Psoas muscle (tissue), 8 donors: ENCODE measurements around the gene HNRNPA1. TPM values are rescaled to one million over a fixed set of nuclear protein-coding genes. Genes with fewer than 3 reads are reported as not detected.
"Not testable (repeated sequence)": the region's sequence is repeated elsewhere in the genome, so short reads cannot be mapped to it uniquely, and the experiment has no call there.

Experiments
- ATAC-seq, 4 donors: fragments of 200-7000 bp; cut with Tn5 transposase; one replicate each; pipeline ENCODE4 v1.9.1; 2020; ENCODE audit warnings: moderate library complexity in 3 of 4, mild to moderate bottlenecking in 2 of 4
- DNase-seq, 2 donors: peaks; one replicate each; pipeline ENCODE4 v3.0.0-alpha.2; 2020
- H3K27ac ChIP-seq: fragments of 200-600 bp; one replicate; pipeline ENCODE4 v1.8.0; 2022
- H3K27me3 ChIP-seq, 3 donors: fragments of 200-600 bp in 1 of 3; one replicate each; pipeline versions ENCODE4 v1.6.1 to v1.8.0; 2013 to 2022; ENCODE audit warnings: low read length in 2 of 3, mild to moderate bottlenecking in 2 of 3, moderate library complexity in 1 of 3; ENCODE audit not compliant: insufficient read depth in 3 of 3
- H3K36me3 ChIP-seq, 2 donors: fragments of 200-600 bp in 1 of 2; one replicate each; pipeline versions ENCODE4 v1.6.1 to v1.8.0; 2013 to 2022; ENCODE audit warnings: low read depth in 1 of 2, mild to moderate bottlenecking in 1 of 2, moderate library complexity in 1 of 2; ENCODE audit not compliant: insufficient read depth in 1 of 2
- H3K4me1 ChIP-seq: fragments of 200-600 bp; one replicate; pipeline ENCODE4 v1.8.0; 2022
- H3K4me3 ChIP-seq: fragments of 200-600 bp; one replicate; pipeline ENCODE4 v1.8.0; 2022; ENCODE audit warnings: mild to moderate bottlenecking
- H3K9me3 ChIP-seq: fragments of 200-600 bp; one replicate; pipeline ENCODE4 v1.8.0; 2022
- WGBS, 3 donors: extraction: QIAGEN DNeasy Blood & Tissue Kit; methylation state at CpG; one replicate each; pipeline versions ENCODE4 v1.1.6 to v1.1.7; 2013; 5-methylcytosine and 5-hydroxymethylcytosine counted together
- intact Hi-C, 2 donors: fragments of 100-400 bp; cut with DNase I; formaldehyde crosslinking; loops; one replicate each; pipeline versions ENCODE4 v1.11.0 to v1.14.2; 2022
- long read RNA-seq, 2 donors: library from polyadenylated mRNA; unstranded; transcript quantifications; one replicate each; pipeline ENCODE4 v2.0.0, GENCODE V29; 2021
- polyA plus RNA-seq, 3 donors: library from polyadenylated mRNA; stranded (reverse); fragments of 200-250 nt; gene quantifications; one replicate each; pipeline ENCODE4 v1.2.3, GENCODE V29; 2013
- total RNA-seq, 4 donors: library from RNA; stranded (reverse); fragmentation: NEBNext Ultra II Directional in 2 of 4; extraction: Animal tissue kit (Norgen Biotek cat#: 25700) in 2 of 4; gene quantifications; one replicate each; pipeline versions ENCODE4 v1.2.1 to v1.2.4, GENCODE V29; 2021 to 2023
- TF ChIP-seq, protein P1 (sequence below): fragments of 200-600 bp; IDR thresholded peaks from one replicate; pipeline ENCODE4 v1.8.0; 2022; ENCODE audit warnings: antibody characterized with exemption
- donor health status: healthy with polysubstance abuse.
- donor health status: DM: no; HTN: no; CAD: no; lungs with moderate emphysema.
- donor health status: Bipolar disorder and iron deficiency.
- donor health status: healthy.
- donor health status: DM: yes; HTN: yes; CAD: no.
- donor health status: DM: no; HTN: no; CAD: no.
- donor health status: DM: no; HTN: no; CAD: no.
- donor health status: DM: yes; HTN: yes; CAD: no.

HNRNPA1 gene
- 100 to 1,000 TPM; 282 to 601 (median 458) TPM for total RNA-seq
- 100 to 1,000 TPM; 310 to 826 (median 453) TPM for polyA plus RNA-seq
- long read RNA-seq, donor 1, full-length matches to known transcripts, result 397 of 435 reads
- long read RNA-seq, donor 1, partial matches to known transcripts, result 12 of 435 reads
- long read RNA-seq, donor 1, other reads (novel, unspliced or antisense), result 26 of 435 reads
- long read RNA-seq, donor 2, full-length matches to known transcripts, result 835 of 874 reads
- long read RNA-seq, donor 2, partial matches to known transcripts, result 16 of 874 reads
- long read RNA-seq, donor 2, other reads (novel, unspliced or antisense), result 23 of 874 reads

DNA sequence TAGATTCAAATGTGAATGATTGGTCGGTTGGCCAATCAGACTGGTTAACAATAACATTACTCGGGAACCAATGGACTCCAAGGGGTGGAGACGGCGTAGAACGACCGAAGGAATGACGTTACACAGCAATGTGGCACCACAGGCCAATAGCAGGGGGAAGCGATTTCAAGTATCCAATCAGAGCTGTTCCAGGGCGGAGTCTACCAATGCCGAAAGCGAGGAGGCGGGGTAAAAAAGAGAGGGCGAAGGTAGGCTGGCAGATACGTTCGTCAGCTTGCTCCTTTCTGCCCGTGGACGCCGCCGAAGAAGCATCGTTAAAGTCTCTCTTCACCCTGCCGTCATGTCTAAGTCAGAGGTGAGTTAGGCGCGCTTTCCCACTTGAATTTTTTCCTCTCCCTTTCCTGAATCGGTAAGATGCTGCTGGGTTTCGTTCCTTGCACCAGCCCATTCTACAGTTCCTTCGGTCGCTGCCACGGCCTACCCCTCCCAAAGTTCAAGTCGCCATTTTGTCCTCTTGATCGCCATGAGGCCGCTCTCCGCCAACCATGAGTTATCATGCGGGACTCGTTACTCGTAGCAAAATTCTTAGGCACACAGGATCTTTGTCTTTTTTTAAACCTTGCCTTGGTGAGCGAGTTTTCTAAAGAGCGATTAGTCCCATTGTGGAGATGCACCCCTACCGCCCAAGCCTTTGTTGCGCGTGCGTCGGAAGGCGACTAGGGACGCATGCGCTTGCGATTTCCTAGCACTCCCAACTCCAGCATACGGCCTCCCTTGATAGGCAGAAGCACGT, at the start of gene HNRNPA1:
Gene HNRNPA1 (plus strand): TSS at position 259 of the 793 bp plus-strand sequence. CDS start 82 bp downstream, at position 341.
- TF ChIP-seq, protein P1, sequence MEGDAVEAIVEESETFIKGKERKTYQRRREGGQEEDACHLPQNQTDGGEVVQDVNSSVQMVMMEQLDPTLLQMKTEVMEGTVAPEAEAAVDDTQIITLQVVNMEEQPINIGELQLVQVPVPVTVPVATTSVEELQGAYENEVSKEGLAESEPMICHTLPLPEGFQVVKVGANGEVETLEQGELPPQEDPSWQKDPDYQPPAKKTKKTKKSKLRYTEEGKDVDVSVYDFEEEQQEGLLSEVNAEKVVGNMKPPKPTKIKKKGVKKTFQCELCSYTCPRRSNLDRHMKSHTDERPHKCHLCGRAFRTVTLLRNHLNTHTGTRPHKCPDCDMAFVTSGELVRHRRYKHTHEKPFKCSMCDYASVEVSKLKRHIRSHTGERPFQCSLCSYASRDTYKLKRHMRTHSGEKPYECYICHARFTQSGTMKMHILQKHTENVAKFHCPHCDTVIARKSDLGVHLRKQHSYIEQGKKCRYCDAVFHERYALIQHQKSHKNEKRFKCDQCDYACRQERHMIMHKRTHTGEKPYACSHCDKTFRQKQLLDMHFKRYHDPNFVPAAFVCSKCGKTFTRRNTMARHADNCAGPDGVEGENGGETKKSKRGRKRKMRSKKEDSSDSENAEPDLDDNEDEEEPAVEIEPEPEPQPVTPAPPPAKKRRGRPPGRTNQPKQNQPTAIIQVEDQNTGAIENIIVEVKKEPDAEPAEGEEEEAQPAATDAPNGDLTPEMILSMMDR, result no peak
- H3K27ac ChIP-seq, result peak within 1 kb of the TSS; percentile 96
- intact Hi-C loops, result no loop called here
- DNase-seq, result peak; percentile 93 to 96
- H3K36me3 ChIP-seq, result peaks cover 15 to 45% of the 10 kb centered on the region in 2 donors
- ATAC-seq, result peak; percentile 87 to 91 (median 88)
- no peaks in the 10 kb centered on the region for H3K9me3 ChIP-seq
- 0 to 1% (median 0%) methylated on average over 45 to 48 of the region's 48 CpGs for WGBS, 3 donors
- peaks cover 52% of the 10 kb centered on the region for H3K4me1 ChIP-seq
- H3K27me3 ChIP-seq, result no peaks in the 10 kb centered on the region
- H3K4me3 ChIP-seq, result peak within 1 kb of the TSS; percentile 98

DNA sequence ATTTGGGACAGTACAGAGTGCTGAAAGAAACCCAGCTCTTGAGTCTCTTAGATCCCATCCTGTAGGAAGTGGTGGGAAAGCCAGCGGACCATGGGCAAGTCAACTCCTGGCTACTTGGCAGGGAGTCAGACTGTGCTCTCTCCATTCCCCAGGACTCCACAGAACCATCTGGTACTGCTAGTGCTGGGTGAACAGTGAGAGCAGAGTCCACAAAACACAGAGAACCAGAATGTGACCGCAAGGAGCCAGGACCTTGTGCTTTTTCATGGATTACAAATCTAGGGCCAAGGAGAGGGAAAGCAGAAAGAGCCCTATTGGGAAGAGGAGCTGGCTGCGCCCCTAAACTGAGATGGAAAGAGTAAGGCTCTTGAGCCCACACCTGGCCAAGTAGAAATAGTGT, 49.3 kb upstream of the HNRNPA1 start:
- 89 to 90% (median 90%) methylated on average over 3 of the region's 3 CpGs for WGBS, 3 donors
- H3K27ac ChIP-seq, H3K4me3 ChIP-seq, intact Hi-C loops, DNase-seq, ATAC-seq, H3K36me3 ChIP-seq, H3K9me3 ChIP-seq, H3K27me3 ChIP-seq: not testable (repeated sequence)
- peaks cover 17% of the 10 kb centered on the region for H3K4me1 ChIP-seq

DNA sequence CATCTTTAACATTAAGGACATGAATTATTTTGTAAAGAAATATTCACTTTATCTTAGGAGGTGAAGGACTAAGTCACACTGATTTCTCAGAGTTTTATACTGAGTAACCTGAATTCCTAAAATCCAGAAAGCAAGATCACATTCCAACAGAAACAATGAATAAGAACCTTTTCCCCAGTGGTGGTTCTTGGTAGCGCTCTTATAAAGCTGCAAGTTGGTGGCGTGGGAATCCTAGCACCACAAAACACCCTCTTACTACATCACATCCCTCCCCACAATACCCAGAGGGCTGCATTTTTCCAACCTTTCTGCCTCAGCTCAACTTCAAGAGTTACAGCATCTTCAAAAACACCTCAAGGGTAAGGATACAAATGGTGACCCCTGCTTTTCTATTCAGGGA, 47.7 kb upstream of the HNRNPA1 start:
- H3K4me1 ChIP-seq, result peaks cover 17% of the 10 kb centered on the region
- intact Hi-C loops, result no loop called here
- ATAC-seq, result no peak
- DNase-seq, result no peak
- WGBS, 3 donors, result 86 to 100% (median 99%) methylated on average over 2 of the region's 2 CpGs
- no peak overlapping the region for H3K4me3 ChIP-seq
- TF ChIP-seq, protein P1, result no peak
- no peak overlapping the region for H3K27ac ChIP-seq
- no peaks in the 10 kb centered on the region for H3K9me3 ChIP-seq
- H3K27me3 ChIP-seq, result no peaks in the 10 kb centered on the region
- no peaks in the 10 kb centered on the region for H3K36me3 ChIP-seq

DNA sequence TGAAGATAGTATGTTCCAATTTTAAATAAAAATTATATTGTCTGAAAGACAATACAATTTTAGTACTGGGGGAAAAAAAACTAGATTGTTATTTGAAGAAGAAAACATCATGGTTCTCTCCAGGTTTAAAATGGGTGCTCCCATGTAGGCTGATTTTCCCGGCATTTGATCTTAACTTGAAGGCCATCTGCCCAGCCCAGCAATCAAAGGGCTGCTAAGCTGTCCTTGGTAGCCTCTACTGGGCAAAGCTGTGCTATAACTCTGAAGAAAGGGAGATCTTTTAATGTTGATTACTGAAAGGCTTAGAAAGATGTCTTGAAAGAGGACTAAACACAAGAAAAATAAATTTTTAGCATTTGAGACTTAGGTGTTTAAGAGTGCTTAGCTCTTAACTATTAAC, 42.0 kb upstream of the HNRNPA1 start:
- H3K4me1 ChIP-seq, result no peaks in the 10 kb centered on the region
- no peak overlapping the region for H3K4me3 ChIP-seq
- no peak for DNase-seq
- H3K27me3 ChIP-seq, result no peaks in the 10 kb centered on the region
- 88 to 97% (median 90%) methylated on average over 1 of the region's 1 CpG for WGBS, 3 donors
- TF ChIP-seq, protein P1, result no peak
- H3K27ac ChIP-seq, result no peak overlapping the region
- no peaks in the 10 kb centered on the region for H3K9me3 ChIP-seq
- intact Hi-C loops, result no loop called here
- ATAC-seq, result no peak
- H3K36me3 ChIP-seq, result peaks cover 0 to 29% of the 10 kb centered on the region in 2 donors

DNA sequence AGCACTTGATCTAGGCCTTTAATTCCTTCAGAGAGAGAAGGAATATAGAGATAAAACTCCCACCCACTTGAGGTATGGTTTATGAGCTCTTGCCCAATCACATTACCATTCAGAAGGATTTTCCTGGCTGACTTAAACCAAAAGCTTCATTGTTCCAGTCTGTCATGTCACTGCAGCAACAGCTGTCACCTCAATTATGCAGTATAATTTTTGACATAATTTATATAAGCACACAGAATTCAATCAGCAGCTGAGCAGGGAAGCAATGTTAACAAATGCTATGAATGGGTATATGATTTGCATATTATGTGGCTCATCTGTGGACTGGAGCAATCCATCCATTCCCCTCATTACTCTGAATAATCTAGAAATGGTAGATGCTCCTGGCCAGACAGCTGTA, 40.9 kb upstream of the HNRNPA1 start:
- no peaks in the 10 kb centered on the region for H3K27me3 ChIP-seq
- no peak overlapping the region for H3K4me3 ChIP-seq
- no peaks in the 10 kb centered on the region for H3K4me1 ChIP-seq
- no peaks in the 10 kb centered on the region for H3K9me3 ChIP-seq
- H3K27ac ChIP-seq, result no peak overlapping the region
- DNase-seq (no peak), ATAC-seq (no peak)
- TF ChIP-seq, protein P1, result no peak
- peaks cover 0 to 35% of the 10 kb centered on the region in 2 donors for H3K36me3 ChIP-seq
- intact Hi-C loops, result no loop called here
